Measurements from ENCODE around the gene ANTKMT.
"Not testable (repeated sequence)": the region's sequence is repeated elsewhere in the genome, so short reads cannot be mapped to it uniquely, and the experiment has no call there.

Gene ANTKMT

GRCh38 chr16:743794-744500 lies 23.0 kb downstream of the ANTKMT start:
- Histone ChIP-seq H3K9me3 (ENCODE audit: control insufficient read depth in 1 of 2, low read length in 2 of 2) (no peaks in the 10 kb centered on the region), H3K27ac (ENCODE audit: low read depth, low read length) (no peak overlapping the region), H3K9ac (ENCODE audit: low read depth in 1 of 2, low read length in 2 of 2) (no peak overlapping the region), H3K27me3 (ENCODE audit: control insufficient read depth in 1 of 2, insufficient read depth in 2 of 2, low read length in 2 of 2) (no peaks in the 10 kb centered on the region), H3K36me3 (ENCODE audit: control insufficient read depth in 1 of 2, insufficient read depth in 2 of 2, low read length in 2 of 2) (no peaks in the 10 kb centered on the region), H3K4me3 (ENCODE audit: low read depth in 1 of 2, low read length in 2 of 2) (no peak overlapping the region), H3K4me1 (ENCODE audit: control insufficient read depth in 1 of 2, insufficient read depth in 2 of 2, low read length in 2 of 2) (peaks cover 4 to 11% of the 10 kb centered on the region in 2 donors)

DNA sequence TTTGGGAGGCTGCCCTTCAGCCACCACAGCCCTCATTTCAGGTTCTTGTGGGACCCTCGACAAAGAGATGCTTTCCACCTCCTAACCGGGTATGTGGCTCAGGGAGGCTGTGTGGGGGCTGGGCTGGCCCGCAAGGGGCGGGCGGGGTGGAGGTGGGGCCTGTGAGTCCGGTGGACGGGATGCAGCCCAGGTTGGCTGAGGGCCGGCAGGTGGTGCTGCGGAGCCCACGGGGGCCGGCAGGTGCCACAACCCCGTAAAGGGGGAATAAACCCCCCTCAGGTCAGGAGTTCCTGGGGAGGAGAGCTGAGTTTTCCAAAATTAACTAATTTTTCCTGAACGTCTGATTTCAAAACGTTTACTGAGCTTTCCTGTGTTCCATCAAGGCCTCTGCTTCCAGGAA lies 24.8 kb downstream of the ANTKMT start:
- Histone ChIP-seq H3K9ac (ENCODE audit: low read depth in 1 of 2, low read length in 2 of 2) (no peak overlapping the region), H3K9me3 (ENCODE audit: control insufficient read depth in 1 of 2, low read length in 2 of 2) (no peaks in the 10 kb centered on the region), H3K27me3 (ENCODE audit: control insufficient read depth in 1 of 2, insufficient read depth in 2 of 2, low read length in 2 of 2) (peaks cover 2 to 4% of the 10 kb centered on the region in 2 donors), H3K4me3 (ENCODE audit: low read depth in 1 of 2, low read length in 2 of 2) (no peak overlapping the region), H3K27ac (ENCODE audit: low read depth, low read length) (no peak overlapping the region), H3K4me1 (ENCODE audit: control insufficient read depth in 1 of 2, insufficient read depth in 2 of 2, low read length in 2 of 2) (no peaks in the 10 kb centered on the region), H3K36me3 (ENCODE audit: control insufficient read depth in 1 of 2, insufficient read depth in 2 of 2, low read length in 2 of 2) (no peaks in the 10 kb centered on the region)

GRCh38 chr16:746637-747036 lies 25.7 kb downstream of the ANTKMT start:
- Histone ChIP-seq H3K4me3 (ENCODE audit: low read depth in 1 of 2, low read length in 2 of 2) (no peak overlapping the region), H3K9ac (ENCODE audit: low read depth in 1 of 2, low read length in 2 of 2) (no peak overlapping the region), H3K9me3 (ENCODE audit: control insufficient read depth in 1 of 2, low read length in 2 of 2) (no peaks in the 10 kb centered on the region), H3K27me3 (ENCODE audit: control insufficient read depth in 1 of 2, insufficient read depth in 2 of 2, low read length in 2 of 2) (peaks cover 3 to 13% of the 10 kb centered on the region in 2 donors), H3K27ac (ENCODE audit: low read depth, low read length) (no peak overlapping the region), H3K36me3 (ENCODE audit: control insufficient read depth in 1 of 2, insufficient read depth in 2 of 2, low read length in 2 of 2) (no peaks in the 10 kb centered on the region), H3K4me1 (ENCODE audit: control insufficient read depth in 1 of 2, insufficient read depth in 2 of 2, low read length in 2 of 2) (no peaks in the 10 kb centered on the region)

DNA sequence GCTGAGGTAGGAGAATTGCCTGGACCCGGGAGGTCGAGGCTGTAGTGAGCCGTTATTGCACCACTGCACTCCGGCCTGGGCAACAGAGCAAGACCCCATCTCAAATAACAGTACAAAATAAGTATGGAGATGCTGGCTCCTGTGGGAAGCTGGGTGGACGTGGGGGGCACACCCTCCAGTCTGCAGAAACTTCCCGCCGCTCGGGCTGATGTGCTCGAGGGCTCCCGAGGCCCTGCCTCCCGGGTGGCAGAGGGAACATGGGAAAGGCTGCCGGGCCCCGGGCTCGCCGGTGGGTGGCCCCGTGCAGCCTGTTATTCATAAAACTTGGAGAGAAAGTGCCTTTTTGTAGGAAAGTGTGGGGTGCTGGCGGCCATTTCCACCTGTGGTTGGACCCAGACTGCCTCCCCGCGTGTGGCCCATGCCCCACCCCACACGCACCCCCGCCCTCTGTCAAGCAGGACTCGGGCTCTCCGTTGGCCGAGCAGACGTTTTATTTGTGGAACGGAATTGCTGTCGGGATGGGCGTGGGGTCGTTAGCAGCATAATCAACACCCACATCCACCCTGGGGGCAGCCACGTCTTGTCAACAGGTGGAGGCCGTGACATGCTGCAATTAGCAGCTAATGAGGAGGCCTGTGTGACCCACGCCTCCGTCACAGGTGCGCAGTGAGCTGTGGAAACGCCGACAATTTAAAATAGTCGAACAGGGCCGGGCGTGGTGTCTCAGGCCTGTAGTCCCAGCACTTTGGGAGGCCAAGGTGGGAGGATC lies 27.2 kb downstream of the ANTKMT start:
- no peaks in the 10 kb centered on the region for H3K36me3 ChIP-seq (ENCODE audit: control insufficient read depth in 1 of 2, insufficient read depth in 2 of 2, low read length in 2 of 2)
- H3K4me1 ChIP-seq (ENCODE audit: control insufficient read depth in 1 of 2, insufficient read depth in 2 of 2, low read length in 2 of 2) = no peaks in the 10 kb centered on the region
- H3K9me3 ChIP-seq (ENCODE audit: control insufficient read depth in 1 of 2, low read length in 2 of 2) = no peaks in the 10 kb centered on the region
- H3K9ac ChIP-seq (ENCODE audit: low read depth in 1 of 2, low read length in 2 of 2) = no peak overlapping the region
- peaks cover 3 to 20% of the 10 kb centered on the region in 2 donors for H3K27me3 ChIP-seq (ENCODE audit: control insufficient read depth in 1 of 2, insufficient read depth in 2 of 2, low read length in 2 of 2)
- no peak overlapping the region for H3K27ac ChIP-seq (ENCODE audit: low read depth, low read length)
- H3K4me3 ChIP-seq (ENCODE audit: low read depth in 1 of 2, low read length in 2 of 2) = no peak overlapping the region

DNA sequence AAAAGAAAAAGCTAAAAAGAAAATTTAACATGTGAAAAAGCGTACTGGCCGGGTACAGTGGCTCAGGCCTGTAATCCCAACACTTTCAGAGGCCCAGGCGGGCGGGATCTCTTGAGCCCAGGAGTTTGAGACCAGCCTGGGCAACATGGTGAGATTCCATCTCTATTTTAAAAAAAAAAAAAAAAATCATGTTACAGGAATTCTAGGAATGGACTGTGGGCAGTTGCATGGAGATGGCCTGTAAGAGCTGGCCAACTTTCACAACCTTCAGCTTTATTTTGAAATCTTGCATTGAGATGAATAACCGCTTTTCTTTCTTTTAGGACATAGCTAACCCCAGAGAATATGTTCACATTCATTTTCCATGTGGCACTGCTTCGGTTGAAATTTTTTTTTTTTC lies 28.1 kb downstream of the ANTKMT start:
- H3K27me3 ChIP-seq (ENCODE audit: control insufficient read depth in 1 of 2, insufficient read depth in 2 of 2, low read length in 2 of 2) = peaks cover 3 to 26% of the 10 kb centered on the region in 2 donors
- H3K9me3 ChIP-seq (ENCODE audit: control insufficient read depth in 1 of 2, low read length in 2 of 2) = no peaks in the 10 kb centered on the region
- H3K27ac ChIP-seq (ENCODE audit: low read depth, low read length) = no peak overlapping the region
- H3K4me1 ChIP-seq (ENCODE audit: control insufficient read depth in 1 of 2, insufficient read depth in 2 of 2, low read length in 2 of 2) = no peaks in the 10 kb centered on the region
- H3K4me3 ChIP-seq (ENCODE audit: low read depth in 1 of 2, low read length in 2 of 2) = no peak overlapping the region
- no peak overlapping the region for H3K9ac ChIP-seq (ENCODE audit: low read depth in 1 of 2, low read length in 2 of 2)
- H3K36me3 ChIP-seq (ENCODE audit: control insufficient read depth in 1 of 2, insufficient read depth in 2 of 2, low read length in 2 of 2) = no peaks in the 10 kb centered on the region

DNA sequence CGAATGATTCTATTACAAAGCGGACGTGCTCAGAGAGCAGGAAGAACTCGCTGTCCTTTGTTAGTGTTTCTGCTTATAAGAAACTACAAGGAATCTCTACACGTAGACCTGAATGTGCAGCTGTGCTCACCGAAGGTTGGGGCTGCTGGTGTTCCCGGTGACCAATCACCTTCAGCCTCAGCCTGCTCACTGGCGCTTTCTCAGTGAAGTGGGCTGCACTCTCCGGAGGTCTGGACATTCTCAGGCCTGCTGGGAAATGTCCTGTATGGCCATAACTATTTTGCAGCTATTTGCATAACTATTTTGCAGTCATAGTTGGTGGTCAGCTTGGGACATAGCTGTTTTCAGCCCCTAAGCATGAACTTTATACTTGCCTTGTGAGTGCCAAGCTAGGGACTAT lies 29.5 kb downstream of the ANTKMT start:
- Histone ChIP-seq H3K9ac (ENCODE audit: low read depth in 1 of 2, low read length in 2 of 2) (no peak overlapping the region), H3K27ac (ENCODE audit: low read depth, low read length) (no peak overlapping the region), H3K4me1 (ENCODE audit: control insufficient read depth in 1 of 2, insufficient read depth in 2 of 2, low read length in 2 of 2) (no peaks in the 10 kb centered on the region), H3K9me3 (ENCODE audit: control insufficient read depth in 1 of 2, low read length in 2 of 2) (no peaks in the 10 kb centered on the region), H3K27me3 (ENCODE audit: control insufficient read depth in 1 of 2, insufficient read depth in 2 of 2, low read length in 2 of 2) (peaks cover 3 to 26% of the 10 kb centered on the region in 2 donors), H3K36me3 (ENCODE audit: control insufficient read depth in 1 of 2, insufficient read depth in 2 of 2, low read length in 2 of 2) (no peaks in the 10 kb centered on the region), H3K4me3 (ENCODE audit: low read depth in 1 of 2, low read length in 2 of 2) (no peak overlapping the region)

GRCh38 chr16:751152-752006 lies 30.4 kb downstream of the ANTKMT start:
- Histone ChIP-seq H3K27ac (ENCODE audit: low read depth, low read length) (no peak overlapping the region), H3K9ac (ENCODE audit: low read depth in 1 of 2, low read length in 2 of 2) (no peak overlapping the region), H3K4me1 (ENCODE audit: control insufficient read depth in 1 of 2, insufficient read depth in 2 of 2, low read length in 2 of 2) (no peaks in the 10 kb centered on the region), H3K27me3 (ENCODE audit: control insufficient read depth in 1 of 2, insufficient read depth in 2 of 2, low read length in 2 of 2) (peaks cover 6 to 26% of the 10 kb centered on the region in 2 donors), H3K36me3 (ENCODE audit: control insufficient read depth in 1 of 2, insufficient read depth in 2 of 2, low read length in 2 of 2) (no peaks in the 10 kb centered on the region), H3K9me3 (ENCODE audit: control insufficient read depth in 1 of 2, low read length in 2 of 2) (no peaks in the 10 kb centered on the region), H3K4me3 (ENCODE audit: low read depth in 1 of 2, low read length in 2 of 2) (no peak overlapping the region)

DNA sequence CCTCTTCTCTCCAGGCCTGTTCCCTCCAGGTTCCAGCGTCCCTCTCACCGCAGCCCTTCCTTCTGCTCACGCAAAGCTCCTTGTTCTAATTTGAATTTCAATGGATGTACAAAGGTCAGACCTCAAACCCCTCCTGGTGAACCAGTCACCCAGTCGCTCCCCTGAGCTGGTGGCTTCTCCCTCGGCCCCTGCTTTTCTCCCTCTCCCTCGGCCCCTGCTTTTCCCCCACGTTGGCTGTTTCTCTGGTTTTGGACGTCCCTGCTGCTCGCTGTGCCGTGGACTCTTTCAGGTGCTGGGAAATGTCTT lies 31.0 kb downstream of the ANTKMT start:
- no peak overlapping the region for H3K27ac ChIP-seq (ENCODE audit: low read depth, low read length)
- H3K27me3 ChIP-seq (ENCODE audit: control insufficient read depth in 1 of 2, insufficient read depth in 2 of 2, low read length in 2 of 2) = peaks cover 6 to 26% of the 10 kb centered on the region in 2 donors
- H3K4me3 ChIP-seq (ENCODE audit: low read depth in 1 of 2, low read length in 2 of 2) = no peak overlapping the region
- no peaks in the 10 kb centered on the region for H3K9me3 ChIP-seq (ENCODE audit: control insufficient read depth in 1 of 2, low read length in 2 of 2)
- H3K4me1 ChIP-seq (ENCODE audit: control insufficient read depth in 1 of 2, insufficient read depth in 2 of 2, low read length in 2 of 2) = no peaks in the 10 kb centered on the region
- no peaks in the 10 kb centered on the region for H3K36me3 ChIP-seq (ENCODE audit: control insufficient read depth in 1 of 2, insufficient read depth in 2 of 2, low read length in 2 of 2)
- no peak overlapping the region for H3K9ac ChIP-seq (ENCODE audit: low read depth in 1 of 2, low read length in 2 of 2)

GRCh38 chr16:754121-754607 lies 33.2 kb downstream of the ANTKMT start:
- not testable (repeated sequence) for H3K36me3 ChIP-seq (ENCODE audit: control insufficient read depth in 1 of 2, insufficient read depth in 2 of 2, low read length in 2 of 2); H3K9ac ChIP-seq (ENCODE audit: low read depth in 1 of 2, low read length in 2 of 2); H3K4me3 ChIP-seq (ENCODE audit: low read depth in 1 of 2, low read length in 2 of 2); H3K27ac ChIP-seq (ENCODE audit: low read depth, low read length); H3K4me1 ChIP-seq (ENCODE audit: control insufficient read depth in 1 of 2, insufficient read depth in 2 of 2, low read length in 2 of 2); H3K9me3 ChIP-seq (ENCODE audit: control insufficient read depth in 1 of 2, low read length in 2 of 2)
- H3K27me3 ChIP-seq (ENCODE audit: control insufficient read depth in 1 of 2, insufficient read depth in 2 of 2, low read length in 2 of 2) = peaks cover 6 to 26% of the 10 kb centered on the region in 2 donors

- Histone ChIP-seq H3K4me3 (ENCODE audit: low read depth in 1 of 2, low read length in 2 of 2) (no peak overlapping the region), H3K27ac (ENCODE audit: low read depth, low read length) (no peak overlapping the region), H3K36me3 (ENCODE audit: control insufficient read depth in 1 of 2, insufficient read depth in 2 of 2, low read length in 2 of 2) (no peaks in the 10 kb centered on the region), H3K9me3 (ENCODE audit: control insufficient read depth in 1 of 2, low read length in 2 of 2) (no peaks in the 10 kb centered on the region), H3K9ac (ENCODE audit: low read depth in 1 of 2, low read length in 2 of 2) (no peak overlapping the region), H3K27me3 (ENCODE audit: control insufficient read depth in 1 of 2, insufficient read depth in 2 of 2, low read length in 2 of 2) (peaks cover 6 to 26% of the 10 kb centered on the region in 2 donors), H3K4me1 (ENCODE audit: control insufficient read depth in 1 of 2, insufficient read depth in 2 of 2, low read length in 2 of 2) (no peaks in the 10 kb centered on the region)
Observed at GRCh38 chr16:754656-755055, 33.7 kb downstream of the ANTKMT start.
